Hematopoietic multipotent progenitor cell treated with erythropoietin and hydrocortisone succinate and interleukin-3 and kit ligand, for 15 days (in vitro differentiated cells): ENCODE results near the gene PHKB.
"Not testable (repeated sequence)": the region's sequence is repeated elsewhere in the genome, so short reads cannot be mapped to it uniquely, and the experiment has no call there.

Experiments used
- DNase-seq: peaks from one replicate; pipeline ENCODE4 v3.0.0-alpha.2; 2015; ENCODE audit warnings: low spot score

Gene PHKB

DNA sequence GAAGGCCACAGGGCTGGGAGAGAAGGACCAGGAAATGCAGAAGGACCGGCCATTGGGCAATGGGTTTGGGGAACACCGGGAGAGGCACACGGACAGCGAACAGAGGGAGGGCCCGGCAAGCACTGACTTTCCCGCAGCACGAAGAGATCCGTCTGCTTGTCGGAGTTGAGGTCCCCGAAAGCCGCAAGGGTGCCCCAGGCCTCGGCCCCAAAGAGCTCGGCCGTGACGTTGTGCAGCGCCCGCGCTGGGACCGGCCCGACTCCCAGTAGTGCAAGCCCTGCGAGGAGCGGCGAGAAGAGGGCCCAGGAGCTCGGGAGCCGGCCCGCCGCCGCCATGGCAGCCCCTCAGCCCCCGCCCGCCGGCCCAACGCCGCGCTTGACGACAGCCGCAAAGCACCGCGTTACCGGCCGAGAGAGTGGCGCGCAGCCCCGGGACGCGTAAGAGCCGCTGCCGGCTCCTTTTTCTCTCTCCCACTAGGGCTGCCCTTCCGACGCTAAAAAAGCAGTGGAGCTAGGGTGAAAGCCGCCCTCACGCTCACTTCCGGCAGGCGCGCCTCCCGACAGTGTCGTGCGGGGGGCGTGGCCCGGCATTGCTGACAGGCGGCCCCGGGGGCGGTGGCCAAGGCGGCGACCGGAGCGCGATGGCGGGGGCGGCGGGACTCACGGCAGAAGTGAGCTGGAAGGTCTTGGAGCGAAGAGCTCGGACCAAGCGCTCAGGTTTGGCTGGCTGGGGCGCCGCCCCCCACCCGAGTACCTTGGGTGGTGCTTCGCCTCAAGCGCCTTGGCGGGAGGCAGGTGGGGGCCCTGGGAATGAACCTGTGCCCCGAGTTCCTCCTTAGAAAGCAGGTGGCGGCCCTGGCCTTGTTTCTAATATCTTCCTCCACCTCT is at the start of gene PHKB, which contains the start of gene ITFG1:
Gene PHKB (plus strand): TSS at position 621 of the 887 bp plus-strand sequence. CDS start 20 bp downstream, at position 641.
Gene ITFG1 (minus strand): TSS at position 353 of the 887 bp plus-strand sequence. CDS start 18 bp downstream, at position 335.
- peak; percentile 92 for DNase-seq

DNA sequence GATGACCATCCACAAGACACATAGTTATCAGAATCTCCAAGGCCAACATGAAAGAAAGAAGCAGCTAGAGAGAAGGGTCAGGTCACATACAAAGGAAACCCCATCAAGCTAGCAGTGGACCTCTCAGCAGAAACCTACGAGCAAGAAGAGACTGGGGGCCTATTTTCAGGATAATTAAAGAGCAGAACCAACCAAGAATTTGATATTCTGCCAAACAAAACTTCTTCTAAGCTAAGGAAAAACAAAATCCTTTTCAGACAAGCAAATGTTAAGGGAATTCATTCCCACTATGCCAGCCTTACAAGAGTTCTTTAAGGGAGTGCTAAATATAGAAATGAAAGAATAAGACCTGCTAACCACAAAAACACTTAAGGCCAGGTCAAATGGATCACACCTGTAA is 48.1 kb upstream of the PHKB start:
- no peak for DNase-seq

DNA sequence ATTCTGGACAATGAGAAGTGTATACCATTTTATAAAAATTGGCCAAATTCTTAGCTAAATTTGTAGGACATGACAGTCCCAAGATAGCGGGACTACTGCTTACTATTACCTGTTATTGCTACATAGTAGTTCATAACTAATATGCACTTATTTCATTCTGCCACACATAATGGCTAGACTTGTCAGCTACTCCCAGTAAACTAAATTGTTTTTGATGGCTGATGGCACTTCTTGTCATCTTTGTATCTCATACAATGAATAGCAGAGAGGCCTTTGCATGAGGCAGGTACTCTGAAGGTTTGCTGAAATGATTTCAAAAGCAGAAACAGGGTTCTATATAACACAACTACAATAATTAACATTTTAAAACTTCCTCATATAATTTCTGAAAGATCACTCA is 44.3 kb upstream of the PHKB start:
- DNase-seq: no peak

DNA sequence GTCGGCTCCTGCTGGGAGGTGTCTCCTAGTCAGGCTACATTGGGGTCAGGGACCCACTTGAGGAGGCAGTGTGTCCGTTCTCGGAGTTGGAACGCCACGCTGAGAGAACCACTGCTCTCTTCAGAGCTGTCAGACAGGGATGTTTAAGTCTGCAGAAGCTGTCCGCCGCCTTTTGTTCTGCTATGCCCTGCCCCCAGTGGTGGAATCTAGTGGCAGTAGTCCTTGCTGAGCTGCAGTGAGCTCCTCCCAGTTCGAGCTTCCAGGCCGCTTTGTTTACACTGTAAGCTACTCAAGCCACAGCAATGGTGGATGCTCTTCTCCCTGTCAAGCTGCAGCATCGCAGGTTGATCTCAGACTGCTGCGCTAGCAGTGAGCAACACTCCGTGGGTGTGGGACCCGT is 36.3 kb upstream of the PHKB start:
- no peak for DNase-seq

DNA sequence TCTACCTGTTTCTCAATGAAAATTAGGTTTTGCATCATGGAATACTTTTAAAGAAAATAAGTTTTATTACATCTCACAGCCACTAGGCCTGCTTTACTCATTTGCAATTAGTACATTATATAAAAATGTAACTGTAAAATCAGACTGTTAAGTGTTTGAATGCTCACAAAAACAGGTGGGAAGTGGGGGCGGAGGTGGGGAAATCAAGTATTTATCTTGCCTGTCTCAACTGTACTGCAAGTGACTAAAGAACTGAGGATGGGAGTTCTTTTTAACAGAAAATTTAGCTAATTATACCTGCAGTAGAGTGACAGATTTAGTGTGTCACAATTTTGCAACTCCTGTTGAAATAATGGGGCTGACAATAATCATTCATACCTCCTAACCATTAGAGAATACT is 34.3 kb upstream of the PHKB start:
- DNase-seq: no peak

DNA sequence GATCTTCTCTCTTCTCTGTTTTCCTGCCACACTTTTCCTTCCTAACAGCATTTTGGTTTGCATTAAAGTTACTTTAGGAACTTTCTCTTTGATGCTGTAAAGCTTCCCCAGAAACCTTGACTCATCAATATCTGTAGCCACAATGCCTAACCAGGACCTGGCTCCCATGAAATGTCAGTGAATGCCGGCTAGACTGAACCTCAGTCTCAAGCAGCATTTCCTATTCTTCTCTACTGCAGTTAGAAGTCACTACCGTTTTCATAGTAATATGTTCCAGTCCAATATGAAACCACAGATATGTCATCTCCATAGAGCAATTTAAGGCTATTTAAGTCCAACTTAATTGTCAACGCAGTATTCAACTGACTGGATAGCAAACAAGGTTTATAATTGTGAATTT is 29.2 kb upstream of the PHKB start:
- DNase-seq: no peak

DNA sequence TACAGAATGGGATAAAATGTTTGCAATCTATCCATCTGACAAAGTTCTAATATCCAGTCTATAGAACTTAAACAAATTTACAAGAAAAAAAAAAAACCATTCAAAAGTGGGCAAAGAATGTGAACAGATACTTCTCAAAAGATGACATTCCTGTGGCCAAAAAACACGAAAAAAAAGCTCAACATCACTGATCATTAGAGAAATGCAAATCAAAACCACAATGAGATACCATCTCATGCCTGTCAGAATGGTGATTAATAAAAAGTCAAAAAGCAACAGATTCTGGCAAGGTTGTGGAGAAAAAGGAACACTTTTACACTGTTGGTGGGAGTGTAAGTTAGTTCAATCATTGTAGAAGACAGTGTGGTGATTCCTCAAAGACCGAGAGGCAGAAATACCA is 26.9 kb upstream of the PHKB start:
- not testable (repeated sequence) for DNase-seq

DNA sequence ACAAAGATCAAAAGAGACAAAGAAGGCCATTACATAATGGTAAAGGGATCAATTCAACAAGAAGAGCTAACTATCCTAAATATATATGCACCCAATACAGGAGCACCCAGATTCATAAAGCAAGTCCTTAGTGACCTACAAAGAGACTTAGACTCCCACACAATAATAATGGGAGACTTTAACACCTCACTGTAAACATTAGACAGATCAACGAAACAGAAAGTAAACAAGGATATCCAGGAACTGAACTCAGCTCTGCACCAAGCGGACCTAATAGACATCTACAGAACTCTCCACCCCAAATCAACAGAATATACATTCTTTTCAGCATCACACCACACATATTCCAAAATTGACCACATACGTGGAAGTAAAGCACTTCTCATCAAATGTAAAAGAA is 21.1 kb upstream of the PHKB start:
- not testable (repeated sequence) for DNase-seq

DNA sequence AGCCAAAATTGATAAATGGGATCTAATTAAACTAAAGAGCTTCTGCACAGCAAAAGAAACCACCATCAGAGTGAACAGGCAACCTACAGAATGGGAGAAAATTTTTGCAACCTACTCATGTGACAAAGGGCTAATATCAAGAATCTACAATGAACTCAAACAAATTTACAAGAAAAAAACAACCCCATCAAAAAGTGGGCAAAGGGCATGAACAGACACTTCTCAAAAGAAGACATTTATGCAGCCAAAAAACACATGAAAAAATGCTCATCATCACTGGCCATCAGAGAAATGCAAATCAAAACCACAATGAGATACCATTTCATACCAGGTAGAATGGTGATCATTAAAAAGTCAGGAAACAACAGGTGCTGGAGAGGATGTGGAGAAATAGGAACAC is 18.2 kb upstream of the PHKB start:
- DNase-seq: not testable (repeated sequence)

DNA sequence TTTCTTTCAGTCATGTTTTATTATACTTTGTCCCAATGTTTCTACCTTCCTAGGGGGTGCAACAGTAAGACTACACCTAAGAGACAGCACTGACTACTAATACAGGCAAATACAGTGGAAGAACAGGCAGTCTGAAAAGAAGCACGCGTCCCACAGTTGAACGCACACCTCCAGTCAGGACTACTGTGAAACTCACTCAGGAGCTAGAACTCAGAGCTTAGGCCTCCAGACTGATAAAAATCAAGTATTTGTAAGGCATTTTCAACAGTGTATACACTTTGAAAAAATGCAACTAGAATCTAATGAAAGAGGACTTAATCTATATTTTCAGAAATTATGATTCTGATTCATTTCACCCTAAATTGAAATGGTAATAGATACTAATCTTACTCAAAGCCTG is 14.7 kb upstream of the PHKB start:
- no peak for DNase-seq

DNA sequence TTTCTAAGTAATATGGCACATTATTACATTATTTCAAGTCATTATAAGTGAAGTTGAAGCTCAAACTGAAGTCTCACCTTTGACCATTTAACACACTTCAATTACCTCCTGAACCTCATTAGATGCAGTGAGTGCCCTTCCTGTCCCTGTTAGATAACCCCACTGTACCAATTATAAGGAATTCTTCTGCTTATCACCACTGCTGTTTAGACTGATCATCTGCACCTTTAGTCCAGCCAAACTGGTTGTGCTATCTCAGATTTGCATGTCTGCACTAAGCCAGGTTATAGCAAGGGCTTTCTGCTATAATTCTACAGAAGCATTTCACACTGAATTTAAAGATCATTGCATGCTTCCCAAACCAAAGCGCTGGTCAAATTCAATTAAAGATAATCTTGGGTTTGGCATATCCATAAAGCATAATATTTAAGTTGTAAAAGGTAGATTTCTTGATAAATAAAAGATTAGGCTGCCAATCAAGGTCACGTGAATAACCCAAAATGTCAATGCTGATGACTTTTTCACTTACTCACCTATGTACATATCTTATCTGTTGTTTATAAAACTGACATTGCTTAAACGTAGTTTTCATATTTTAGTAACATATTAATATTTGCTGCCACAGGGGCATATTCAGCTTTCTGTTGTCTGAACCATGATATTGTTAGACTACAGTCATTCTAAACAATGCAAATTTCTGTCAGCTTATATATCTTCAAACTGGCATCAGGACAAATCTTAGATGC is 12.1 kb upstream of the PHKB start:
- no peak for DNase-seq

DNA sequence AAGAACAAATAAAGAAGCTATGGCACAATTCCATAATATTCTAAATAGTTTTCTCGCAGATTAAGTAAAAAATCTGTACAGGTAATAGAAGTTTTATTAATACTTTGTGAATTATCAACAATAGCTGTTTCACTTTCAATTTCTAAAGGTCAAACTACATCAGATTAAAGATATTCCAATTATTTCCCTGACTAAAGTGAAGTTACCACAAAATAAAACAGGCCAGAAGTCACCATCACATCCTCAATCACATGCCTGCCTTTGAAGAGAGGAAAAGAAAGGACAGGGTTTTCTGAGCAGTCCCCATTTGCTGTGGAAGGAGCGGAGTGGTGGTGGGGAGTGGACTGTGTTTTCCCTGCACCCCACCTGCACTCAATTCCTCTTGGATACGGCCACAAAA is 11.3 kb upstream of the PHKB start:
- DNase-seq: no peak

DNA sequence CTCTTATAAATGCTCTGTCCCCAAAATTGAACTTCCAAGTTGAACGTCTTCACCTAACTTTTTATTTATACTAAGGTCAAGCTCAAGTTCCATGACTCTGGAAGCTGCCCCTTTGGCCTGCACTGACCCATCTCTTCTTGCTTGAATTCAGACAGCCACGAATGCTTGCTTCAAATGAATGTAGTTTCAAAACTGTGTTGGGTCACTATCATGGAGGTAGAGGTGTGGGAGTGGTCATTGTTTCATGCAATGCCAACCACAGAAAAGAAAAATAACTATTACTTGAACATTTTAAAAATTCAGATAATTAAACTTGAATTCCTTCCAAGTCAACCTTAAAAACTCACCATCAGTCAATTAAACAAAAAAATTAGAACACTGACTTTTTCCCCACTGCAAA is 2.8 kb upstream of the PHKB start:
- DNase-seq: no peak

DNA sequence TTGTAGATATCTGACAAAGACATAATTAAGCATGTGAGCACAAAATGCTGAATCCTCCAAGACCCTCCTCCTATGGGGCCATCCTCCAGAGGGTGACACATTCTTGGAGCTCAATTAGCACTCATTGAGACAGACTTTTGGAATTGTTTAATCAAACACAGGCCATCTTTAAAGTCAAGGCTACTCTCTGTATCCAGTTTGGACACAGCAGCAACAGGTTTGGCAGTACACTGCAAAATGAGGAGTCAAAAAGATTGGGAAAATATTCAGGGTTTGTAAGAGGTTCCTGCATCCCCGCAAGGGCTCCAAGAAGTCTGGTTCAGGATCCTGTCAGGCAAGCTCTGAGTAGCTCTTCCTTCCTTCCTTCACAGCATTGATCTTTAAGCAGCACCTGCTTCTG is 1.5 kb upstream of the PHKB start:
- DNase-seq: no peak

DNA sequence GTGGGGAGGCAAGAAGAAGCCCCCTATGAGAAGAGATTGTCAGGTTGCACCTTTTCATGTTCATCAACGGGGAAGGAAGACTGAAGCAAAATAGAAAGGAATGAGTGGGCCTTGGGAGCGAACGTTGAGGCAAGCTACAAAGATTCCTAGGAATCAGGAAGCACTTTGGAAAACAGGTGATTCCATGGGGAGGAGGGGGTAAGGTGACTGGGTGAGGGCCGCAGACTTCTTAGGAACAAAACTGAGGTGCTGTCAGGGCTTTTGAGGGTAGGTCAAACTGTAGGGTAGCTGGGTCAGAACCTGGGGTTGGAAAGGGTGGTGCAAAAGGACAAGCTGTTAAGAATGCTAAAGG is 796 bp upstream of the PHKB start:
- DNase-seq: no peak

DNA sequence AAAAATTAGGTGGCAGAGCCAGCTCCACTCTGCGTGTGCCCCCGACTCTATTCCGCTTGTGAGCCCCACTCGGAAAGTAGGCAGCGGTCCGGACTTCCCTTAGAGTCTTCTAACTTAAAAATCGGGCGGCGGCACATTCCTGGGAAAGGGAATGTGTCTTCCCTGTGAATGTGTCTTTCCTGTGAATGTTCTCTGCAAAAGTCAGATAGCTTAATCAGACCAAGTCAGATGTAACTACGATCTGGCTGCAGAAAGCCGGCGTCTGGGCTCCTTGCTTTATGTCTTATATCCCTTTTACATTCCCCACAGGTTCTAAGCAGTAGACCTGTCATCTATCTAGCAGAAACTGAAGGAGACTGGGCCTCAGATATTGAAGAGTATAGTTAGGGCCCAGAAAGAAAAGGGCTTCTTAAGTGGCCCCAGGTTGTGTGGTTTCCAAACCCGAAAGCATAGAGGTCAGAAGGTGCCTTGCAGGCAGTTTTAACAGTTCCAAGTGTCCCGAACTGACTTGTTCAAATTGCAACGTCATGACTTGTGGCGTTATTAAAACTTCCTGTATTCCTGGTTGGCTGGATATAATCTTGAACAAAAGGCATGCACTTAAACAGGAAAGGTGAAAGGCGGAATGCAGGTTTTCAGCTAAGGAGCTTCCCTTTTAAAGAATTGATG is 601 bp downstream of the PHKB start:
- peak; percentile 72 for DNase-seq

DNA sequence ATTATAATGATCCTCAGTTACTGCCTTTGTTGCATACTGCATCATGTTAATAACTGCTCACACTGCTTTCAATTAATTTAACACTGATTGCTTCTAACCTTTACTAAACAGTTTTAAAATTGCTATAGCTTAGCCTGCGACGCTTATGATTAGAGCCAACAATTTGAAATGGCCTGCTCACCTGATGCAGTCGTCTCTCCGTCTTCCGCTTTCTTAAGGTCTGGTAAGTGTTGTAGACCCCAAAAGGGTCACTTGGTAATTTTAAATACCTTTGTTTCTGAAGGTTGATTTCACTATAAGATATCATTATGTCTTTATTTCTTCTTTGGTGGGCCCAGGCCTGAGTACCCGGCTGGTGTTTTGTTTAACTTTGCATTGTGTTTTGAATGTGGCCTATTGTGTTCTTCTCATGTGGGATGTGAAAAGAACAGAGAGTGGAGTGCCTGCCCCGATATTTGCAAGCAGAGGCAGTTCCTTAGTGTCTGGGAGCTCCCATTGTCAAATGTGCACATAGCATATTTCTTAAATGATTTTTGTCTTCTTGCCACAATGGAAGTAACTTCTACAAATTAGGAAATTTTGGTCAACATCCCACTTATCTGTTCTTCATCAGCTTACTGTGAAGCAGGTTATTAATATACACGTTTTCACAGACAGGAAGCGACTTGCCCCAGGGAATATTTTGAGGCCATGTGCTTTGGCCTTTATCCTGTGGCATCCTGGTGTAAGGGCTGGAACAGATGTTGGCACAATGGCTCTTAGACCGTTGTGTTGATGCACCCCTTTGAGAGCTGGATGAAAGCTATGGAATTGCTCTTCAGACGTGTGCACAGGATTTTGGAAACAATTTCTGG is 2.9 kb downstream of the PHKB start:
- DNase-seq: no peak

DNA sequence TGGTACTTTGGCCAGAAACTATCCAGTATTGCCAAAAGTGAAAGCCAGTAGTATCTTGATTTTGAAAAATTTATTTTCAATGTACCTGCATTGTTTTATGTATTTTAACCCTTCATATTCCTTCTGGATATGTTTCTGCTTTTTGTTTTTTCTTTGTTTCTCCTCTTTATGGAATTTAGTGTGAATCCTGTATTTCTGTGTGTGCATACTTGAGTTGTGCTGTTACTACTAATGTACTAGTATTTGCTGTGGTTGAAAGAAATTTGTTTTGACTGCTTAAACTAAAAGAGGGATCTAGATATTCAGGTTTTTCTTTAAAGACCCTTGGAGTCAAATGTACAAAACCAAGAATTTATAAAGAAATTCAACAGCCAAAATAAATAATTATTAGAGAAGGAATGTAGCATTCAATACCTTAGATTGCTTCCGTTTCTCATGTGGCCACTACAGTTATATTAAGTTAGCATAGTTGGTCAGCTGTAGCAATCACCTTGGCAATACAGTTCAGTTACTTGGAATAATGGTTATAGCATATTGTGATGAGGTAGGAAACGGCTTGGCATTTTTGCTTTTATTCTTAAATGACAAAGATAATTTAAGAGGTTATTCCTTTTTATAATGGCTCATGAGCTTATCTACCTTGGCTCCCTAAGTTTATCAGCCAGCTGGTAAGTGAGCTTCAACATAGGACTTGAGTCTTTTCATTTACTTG is 4.9 kb downstream of the PHKB start:
- no peak for DNase-seq

DNA sequence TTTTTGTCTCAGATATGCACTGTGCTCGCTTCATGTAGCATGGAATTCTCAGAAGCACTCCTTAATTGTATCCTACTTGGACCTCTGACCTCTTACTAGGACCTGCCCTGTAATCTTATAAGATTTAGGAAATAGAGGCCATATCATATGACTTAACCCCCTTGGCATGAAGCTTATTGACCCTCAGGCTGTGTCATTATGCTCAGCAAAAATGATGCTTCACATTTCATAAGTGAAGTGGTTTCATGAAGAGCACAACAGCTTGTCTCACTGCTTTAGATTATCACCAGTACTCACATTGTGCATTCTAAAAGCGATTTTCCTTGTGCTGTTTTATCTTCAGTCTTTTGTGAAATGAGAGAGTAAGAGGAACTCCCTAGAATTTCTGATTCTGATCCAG is 6.4 kb downstream of the PHKB start:
- DNase-seq: no peak

DNA sequence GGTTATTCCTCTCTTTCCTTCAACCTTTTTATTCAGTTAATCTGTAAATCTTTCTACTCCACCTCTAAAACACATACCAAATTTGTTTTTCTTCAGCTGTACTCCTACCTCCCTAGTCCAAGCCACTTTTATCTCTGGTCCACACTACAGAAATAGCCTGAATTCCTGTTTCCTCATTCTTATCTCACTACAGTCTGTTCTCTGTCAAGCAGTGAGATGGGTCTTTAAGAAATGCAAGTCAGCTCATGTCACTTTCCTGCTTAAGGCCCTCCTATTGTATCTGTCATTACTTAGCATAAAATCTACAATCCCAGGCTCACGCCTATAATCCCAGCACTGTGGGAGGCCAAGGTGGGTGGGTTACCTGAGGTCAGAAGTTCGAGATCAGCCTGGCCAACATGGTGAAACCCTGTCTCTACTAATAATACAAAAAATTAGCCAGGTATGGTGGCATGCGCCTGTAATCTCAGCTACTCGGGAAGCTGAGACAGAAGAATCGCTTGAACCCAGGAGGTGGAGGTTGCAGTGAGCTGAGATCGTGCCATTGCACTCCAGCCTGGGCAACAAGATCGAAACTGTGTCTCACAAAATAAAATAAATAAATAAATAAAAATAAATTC is 7.0 kb downstream of the PHKB start:
- peak; percentile 67 for DNase-seq

DNA sequence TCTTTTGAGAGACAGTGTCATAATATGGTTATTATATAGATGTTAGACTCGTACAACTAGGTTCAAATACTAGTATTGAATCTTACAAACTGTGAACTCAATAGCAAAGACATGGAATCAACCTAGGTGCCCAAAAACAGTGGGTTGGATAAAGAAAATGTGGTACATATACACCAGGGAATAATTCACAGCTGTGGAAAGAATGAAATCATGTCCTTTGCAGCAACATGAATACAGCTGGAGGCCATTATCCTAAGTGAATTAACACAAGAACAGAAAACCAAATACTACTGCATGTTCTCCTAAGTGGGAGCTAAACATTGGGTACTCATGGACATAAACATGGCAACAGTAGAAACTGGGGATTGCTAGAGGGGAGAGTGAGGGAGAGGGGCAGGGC is 8.1 kb downstream of the PHKB start:
- DNase-seq: no peak
